Stimulated activated CD4-positive, alpha-beta T cell treated with anti-CD3 and anti-CD28 coated beads, Interleukin-1b, Interleukin-23, amount 100 ng/mL, for 24 hours (primary cell): ENCODE measurements around the gene LSM14B.

Experiments
- DNase-seq, 4 experiments: peaks; one replicate each; pipeline ENCODE4 v3.0.0-alpha.2; 2020; ENCODE audit warnings: low read depth in 4 of 4, low spot score in 1 of 4

The LSM14B gene

DNA sequence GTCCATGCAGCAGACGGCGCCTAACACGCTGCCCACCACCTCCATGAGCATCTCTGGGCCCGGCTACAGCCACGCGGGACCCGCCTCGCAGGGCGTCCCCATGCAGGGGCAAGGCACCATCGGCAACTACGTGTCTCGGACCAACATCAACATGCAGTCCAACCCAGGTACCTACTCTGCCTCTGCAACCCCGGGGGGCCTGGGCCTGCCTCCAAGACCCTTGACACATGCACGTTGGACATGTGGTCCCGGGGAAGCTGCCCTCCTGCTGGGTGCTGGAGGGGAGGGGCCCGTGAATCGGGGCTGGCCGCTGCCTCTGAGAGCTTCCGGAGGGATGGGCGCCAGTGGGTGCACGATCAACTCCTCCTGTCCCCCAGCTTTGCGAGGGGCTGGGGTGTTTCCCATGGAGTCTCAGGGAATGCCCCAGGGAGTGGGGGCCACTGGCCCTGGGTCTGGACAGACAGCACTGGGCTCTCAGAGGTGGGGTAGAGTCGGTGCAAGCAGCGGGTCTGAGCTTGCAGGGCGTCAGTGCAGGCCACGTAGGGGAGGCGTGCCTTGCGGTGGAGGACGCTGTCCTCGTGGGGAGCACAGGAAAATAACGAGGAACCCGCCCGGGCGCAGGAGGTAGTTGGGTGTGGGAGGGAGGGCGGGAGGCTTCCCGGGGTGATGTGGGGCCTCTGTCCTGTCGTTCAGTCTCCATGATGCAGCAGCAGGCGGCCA, 40.6 kb downstream of the LSM14B start:
- no peak for DNase-seq

DNA sequence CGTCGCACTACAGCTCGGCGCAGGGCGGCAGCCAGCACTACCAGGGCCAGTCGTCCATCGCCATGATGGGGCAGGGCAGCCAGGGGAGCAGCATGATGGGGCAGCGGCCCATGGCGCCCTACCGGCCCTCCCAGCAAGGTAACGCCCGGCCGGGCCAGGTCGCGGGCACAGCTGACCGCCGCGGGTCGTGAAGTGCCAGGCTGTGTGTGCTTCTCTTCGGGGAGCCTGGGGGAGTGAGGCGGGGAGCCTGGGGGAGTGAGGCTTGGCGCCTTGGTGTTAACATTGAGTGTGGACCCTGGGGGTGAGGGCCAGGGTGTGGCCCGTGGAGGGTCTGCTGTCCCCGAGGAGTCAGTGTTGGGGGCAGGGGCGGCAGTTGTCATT, 41.2 kb downstream of the LSM14B start:
- no peak for DNase-seq

DNA sequence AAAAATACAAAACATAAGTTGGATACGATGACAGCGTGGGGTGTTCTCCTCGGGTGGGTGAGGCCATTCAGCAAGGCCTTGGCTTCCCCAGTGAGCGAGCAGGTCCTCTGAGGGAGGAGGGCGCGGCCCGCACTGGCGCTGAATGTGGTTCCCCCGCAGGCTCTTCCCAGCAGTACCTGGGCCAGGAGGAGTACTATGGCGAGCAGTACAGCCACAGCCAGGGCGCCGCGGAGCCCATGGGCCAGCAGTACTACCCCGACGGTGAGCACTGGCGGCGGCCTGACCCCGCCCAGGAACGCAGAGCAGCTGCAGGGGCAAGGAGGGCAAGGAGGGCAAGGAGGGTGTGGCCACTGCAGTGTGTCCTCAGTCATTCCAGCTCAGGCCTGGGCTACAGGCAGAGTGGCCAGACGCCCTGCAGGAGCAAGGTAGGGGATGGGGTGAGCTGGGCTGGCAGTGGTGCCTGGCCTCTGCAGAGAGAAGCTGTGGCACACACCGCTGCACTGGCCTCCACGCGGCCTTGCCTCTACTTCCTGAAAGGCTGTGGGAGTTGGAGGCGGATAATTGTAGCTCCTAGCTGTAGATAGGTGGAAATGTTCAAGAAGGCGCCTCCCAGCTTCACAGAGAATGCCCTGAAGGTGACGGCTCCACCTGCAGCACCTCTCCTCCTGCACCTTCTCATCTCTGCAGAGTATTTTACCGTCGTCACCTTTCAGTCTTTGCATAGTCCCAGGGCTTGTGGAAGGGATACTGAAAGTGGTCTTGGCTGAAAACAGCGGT, 41.9 kb downstream of the LSM14B start:
- DNase-seq: no peak

DNA sequence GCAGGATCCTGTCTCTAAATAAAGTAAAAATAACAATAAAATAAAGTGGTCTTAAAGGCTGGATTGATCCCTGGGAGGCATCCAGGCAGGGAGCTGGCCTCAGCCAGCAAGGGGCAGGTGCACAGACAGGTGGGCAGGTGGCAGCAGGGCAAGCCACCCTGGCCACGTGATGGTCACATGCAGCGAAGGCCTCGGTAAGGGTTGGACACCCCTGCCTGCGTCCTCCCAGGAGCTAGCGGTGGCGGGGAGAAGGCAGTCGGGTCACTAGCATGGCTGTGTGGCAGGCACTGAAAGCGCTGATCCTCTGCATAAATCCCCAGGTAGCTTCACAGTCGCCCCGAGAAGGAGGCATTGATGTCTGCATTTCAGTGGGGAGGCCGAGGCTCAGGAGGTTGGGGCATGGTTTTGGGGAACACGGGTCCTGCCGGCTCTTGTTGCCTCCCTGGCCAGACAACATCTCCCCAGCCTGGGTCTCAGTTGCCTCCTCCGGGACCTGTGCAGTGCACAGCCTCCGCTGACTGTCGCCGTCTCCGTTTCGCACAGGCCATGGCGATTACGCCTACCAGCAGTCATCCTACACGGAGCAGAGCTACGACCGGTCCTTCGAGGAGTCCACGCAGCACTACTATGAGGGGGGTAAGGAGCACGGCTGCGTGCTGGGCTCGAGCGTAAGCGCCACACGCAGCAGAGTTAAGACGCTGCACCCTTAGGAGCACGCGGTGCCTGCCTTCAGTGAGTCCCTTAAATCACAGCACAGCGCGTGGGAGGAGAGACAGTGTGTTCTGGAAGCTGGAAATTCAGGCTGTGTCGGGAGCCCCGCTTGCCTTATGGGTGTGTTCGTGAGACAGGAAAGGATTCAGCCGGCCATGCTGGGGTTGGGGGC, 42.8 kb downstream of the LSM14B start:
- DNase-seq: no peak

DNA sequence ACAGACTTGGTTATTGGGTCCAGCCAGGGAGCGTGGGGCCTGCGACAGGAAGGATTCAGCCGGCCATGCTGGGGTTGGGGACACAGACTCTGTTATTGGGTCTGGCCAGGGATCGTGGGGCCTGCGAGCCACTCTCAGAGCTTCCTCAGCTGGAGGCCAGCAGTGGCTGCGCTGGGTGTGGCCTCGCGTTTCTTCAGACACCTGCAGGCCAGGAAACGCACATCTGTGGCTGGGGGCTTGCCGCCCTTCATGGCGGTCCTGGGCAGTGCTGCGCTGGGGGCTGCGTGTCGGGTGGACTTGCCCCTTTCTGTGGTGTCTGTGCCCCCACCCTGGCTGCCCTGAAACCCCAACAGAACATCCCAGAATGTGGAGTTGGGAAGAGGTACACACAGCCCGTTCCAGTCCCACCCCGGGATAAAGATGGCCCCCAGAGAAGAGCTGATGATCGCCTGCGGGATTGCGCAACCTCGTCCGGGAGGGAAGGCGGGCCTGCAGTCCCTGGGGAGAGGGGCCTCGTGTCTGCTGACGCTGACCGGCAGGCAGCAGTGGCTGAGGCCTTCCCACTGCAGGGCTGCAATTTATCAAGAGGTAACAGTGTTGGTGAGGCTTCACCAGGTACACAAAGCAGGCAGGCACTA, 43.6 kb downstream of the LSM14B start:
- no peak for DNase-seq

DNA sequence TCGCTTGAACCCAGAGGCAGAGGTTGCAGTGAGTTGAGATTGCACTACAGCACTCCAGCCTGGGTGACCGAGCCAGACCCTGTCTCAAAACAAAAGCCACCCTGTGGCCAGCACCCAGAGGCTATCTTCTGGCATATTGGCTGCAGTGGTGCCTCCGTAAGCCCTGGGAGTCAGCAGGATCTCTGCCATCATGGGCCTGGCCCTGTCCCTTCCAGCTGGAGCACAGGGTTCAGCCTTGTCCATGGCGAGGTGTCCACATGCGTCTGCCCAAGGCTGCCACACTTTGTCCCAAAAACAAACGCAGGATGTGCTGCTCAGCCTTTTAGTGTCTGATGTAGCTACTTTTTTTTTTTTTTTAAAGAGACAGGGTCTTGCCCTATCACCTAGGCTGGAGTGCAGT, 45.2 kb downstream of the LSM14B start:
- DNase-seq: no peak

DNA sequence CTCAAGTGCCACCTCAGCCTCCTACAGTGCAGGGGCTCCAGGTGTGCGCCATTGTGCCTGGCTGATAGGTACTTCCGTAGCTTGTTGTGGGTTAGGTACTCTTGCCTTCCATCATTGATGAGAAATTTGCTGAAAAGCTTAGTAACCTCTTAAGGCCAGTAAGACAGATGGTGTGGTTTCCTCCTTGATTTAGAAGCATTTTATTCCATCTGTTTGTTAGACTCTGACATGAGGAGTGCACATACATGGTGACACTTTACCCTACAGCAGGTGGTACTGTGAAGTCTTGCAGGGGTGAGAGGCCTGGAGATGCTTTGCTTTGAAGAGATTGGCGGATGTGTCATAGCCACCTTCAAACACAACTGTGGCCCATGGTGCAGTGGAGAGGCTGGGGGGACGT, 45.8 kb downstream of the LSM14B start:
- no peak for DNase-seq

DNA sequence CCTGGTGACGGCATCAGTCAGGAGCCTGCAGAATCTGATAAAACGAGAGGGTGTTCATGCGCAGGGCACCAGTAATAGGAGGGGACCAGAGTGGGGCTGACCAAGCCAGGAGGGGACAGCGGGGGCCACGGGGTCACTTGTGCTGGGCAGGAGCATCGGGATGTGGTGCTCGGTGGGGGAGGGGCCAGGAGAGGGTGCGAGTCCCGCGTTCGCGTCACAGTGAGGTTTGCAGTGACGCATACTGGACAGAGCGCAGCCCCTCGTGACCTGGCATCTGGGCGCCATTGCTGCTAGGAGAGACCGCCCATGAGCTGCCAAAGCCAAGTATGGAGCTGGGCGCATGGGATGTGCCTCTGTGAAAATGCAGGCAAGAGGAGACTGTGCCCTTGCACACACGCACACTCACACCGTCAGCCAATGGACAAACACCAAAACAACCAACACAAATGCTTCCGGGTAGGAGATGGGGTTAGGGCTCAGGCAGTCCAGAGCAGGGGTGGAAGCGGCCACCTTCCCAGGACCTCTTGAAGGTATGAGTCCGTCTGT, 46.7 kb downstream of the LSM14B start:
- DNase-seq: no peak

DNA sequence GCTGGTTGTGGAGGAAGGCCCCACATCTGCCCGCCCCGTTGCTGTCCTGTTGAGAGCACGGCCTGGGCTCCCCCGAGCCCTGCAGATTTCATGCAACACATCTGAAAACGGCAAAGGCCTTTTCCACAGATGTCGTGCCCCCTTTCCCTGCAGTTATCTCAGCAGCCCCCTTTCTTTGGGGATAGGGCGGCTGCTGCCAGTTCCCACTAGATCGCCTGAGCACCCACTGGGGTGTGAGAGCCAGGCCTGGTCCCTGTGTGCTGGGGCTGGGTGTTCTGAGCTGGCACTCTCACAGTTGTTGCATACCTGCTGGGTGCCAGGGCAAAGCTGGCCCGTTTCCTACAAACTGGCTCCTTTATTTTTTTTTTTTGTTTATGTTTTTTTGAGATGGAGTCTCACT, 48.3 kb downstream of the LSM14B start:
- DNase-seq: no peak

DNA sequence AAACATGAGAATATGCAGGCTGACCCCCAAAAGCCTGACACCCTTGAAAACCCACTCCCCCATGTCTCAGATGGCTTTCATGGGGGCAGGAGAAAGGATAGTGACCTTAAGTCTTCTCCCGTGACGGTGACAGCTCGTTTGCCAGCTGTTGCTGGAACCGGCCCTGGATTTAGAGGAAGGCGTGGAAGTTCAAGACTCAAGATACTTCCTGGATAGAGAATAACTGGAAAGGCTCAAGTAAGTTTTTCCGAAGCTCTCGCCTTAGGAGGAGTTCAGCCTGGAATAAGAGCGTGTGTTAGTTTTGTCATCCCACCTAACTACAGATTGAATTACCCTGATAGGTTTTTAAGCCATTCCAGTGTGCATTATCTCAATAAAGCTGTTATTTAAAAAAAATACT, 49.0 kb downstream of the LSM14B start:
- DNase-seq: no peak

DNA sequence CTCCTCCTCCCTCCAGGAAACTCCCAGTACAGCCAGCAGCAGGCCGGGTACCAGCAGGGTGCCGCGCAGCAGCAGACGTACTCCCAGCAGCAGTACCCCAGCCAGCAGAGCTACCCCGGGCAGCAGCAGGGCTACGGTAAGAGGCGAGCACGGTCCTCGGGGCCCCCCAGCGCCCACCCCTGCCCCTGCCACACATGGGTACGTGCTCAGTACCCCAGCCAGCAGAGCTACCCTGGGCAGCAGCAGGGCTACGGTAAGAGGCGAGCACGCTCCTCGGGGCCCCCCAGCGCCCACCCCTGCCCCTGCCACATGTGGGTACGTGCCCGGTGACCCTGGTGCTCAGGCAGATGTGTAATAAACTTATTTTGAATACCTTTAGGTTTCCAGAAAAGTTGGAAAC, 50.4 kb downstream of the LSM14B start:
- DNase-seq: no peak

DNA sequence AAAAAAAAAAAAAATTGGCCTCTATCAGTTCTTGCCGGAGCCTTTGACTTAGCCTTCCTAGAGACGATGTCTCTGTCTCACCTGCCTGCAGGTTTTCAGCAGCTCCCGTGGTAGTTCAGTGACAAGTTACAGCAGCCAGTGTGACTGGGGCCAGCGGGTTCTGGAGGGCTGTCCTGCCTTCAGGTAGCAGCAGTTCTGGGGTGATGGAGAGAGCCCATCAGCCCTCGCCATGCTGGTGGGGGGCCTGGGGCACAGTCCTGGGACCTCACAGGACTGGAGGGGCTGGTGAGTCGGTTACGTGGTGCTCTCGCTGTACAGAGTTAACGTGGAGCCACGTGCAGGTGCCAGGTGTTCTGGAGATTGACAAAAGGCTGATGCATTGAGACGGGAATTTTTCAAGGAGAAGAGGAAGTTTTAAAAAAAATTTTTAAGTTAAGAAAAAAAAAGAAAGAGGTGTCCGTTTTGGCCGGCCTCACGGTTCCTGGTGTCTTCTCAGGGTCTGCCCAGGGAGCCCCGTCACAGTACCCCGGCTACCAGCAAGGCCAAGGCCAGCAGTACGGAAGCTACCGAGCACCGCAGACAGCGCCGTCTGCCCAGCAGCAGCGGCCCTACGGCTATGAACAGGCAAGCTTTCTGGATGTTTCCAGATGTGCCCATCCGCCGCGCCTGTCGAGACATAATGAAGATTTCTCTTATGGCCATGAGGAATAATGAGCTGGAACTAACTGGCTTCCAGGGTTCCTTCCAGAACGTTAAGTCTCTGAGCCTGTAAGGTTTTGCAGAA, 51.9 kb downstream of the LSM14B start:
- DNase-seq: no peak

DNA sequence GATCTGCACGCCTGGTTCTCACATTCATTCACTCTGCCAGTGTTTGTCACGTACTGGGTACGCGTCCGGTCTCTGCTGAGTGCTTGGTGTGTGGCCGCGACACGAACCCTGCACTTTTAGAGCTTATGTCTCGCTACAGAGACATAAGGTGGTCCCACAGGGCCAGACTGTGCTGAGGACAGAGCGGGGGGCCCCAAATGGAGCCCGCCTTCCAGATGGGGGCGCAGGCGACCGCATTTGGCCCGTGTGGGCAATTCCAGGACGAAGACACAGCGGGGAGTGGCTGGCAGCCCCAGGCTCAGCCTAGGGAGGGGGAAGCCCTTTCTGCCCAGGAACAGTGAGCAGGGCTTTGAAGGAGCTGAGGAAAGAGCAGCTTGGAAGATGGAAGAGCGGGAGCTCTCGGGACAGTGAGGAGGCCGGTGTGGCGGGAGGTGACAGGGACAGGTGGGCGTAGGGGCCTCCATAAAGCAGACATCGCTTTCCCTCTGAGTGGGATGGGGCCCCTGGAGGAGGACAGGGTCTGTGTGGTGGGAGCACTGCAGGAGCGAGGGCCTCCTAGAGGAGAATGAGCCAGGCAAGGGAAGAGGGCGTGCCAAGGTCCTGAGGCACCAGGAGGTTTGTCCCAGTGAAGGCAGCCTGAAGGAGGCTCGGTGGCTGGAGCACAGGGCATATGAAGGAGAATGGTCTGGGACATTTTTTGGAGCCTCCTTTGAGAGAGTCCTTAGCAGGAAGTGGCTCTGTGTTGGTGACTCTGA, 52.8 kb downstream of the LSM14B start:
- no peak for DNase-seq

DNA sequence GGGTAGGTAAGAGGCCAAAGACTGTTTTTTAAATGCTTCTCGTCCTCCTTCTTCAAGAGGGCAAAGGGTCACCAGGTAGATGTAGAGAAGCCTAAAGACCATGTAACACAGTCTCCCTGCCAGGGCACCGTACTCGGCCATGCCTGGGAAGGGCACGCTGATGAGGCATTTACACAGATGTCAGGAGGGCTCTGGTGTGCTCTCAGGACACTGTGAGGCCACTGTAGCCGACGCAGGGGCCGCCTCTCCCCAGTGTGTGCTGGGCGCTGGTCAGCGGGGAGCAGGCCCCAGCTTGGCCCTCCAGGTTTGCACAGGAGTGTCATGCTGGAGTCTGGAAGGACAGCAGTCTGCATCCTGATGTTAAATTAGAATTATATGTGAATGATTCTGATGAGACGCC, 53.4 kb downstream of the LSM14B start:
- DNase-seq: no peak

DNA sequence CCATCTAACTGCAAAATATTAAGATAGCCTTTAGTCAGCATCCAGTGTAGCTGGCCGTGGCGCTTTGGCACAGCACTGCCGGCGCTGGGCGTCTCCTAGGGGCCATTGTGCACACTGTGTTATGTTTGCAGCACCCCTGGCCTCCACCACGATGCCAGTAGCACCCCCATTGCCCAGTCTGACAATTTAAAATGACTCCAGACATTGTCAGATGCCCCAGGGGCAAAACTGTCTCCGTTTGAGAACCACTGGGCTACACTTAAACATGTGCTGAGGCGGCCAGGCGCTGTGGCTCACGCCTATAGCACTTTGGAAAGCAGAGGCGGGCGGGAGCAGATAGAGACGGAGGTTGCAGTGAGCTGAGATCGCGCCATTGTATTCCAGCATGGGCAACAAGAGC, 54.6 kb downstream of the LSM14B start:
- no peak for DNase-seq

DNA sequence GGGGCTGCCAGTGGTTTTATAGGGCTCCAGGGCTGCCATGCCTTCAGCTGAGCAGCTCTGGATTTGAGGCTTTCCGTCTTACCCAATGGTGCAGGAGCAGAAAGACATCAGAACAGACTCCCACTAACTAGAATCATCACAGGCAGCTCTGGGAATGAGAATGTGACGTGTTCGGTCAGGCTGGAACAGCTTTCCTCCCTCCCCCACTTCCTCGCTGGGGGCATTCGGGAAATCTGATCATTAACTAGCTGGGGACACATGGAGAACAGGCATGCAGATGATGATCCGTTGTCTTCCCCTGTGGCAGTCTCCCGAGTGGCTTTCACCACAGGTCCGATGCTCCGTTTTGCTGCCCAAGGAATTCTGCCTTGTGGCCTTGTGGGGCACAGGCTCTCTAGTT, 55.0 kb downstream of the LSM14B start:
- DNase-seq: no peak

DNA sequence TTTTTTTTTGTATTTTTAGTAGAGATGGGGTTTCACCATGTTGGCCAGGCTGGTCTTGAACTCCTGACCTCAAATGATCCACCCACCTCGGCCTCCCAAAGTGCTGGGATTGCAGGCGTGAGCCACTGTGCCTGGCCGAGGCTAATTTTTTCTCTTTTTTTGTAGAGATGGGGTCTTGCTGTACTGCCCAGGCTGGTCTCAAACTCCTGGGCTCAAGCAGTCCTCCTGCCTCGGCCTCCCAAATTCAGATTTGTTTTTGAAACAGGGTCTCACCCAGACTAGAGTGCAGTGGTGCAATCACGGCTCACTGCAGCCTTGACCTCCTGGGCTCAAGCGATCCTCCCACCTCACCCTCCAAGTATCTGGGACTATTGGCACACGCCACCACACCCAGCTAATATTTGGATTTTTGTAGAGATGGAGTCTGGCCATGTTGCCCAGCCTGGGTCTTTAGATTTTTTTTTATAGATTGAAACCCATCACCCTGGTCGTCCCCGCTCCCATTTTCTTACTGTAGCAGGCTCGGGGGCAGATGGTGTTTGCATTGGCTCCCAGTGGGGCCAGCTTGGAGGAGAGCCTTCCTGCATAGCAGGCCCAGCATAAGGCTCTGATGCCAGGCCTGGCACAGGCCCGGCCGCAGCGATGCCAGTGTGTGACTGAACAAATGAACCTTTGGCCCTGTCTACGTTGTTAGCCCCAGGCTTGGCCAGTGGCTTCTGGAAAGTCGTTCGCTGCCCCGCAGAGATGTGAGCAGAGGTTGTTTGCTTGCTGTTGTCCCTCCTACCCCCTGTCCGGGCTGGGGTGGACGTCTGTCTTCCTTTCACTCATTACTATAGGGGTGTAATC, 56.3 kb downstream of the LSM14B start:
- DNase-seq: no peak

DNA sequence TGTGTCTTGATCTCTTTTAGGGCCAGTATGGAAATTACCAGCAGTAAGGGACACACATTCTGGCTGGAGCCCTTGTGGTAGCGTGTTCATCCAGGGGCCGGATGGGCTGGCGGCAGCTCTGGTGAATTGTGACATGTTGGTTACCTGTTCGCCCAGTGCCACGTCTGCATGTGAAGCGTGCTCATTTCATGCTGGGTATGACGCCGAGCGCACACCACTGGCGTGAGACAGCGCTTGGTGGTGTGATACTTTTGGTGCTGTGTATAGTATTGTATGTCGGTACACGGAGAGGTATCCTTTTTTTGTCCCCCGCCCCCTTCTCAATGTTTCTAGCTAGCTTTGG, 56.9 kb downstream of the LSM14B start:
- no peak for DNase-seq

DNA sequence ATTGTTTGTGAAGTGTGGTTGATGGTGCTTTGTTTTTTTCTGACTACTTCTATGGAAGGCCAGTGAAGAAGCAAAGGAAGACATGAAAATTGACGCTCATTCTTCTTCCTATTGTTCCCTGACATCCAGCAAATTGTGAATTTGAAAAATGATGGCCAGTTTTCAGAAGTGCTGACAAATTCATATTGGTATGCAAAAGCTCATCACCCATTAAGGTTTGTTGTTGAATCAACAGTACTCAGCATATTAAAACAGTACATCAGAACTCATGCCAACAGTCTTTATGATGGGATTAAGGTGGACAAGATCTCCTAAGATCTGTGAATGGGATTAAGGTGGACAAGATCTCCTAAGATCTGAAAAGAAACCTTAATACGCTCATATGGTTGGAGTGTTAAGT, 59.5 kb downstream of the LSM14B start:
- DNase-seq: no peak
